Measurements from ENCODE around the gene PDLIM7. TPM values are rescaled to one million over a fixed set of nuclear protein-coding genes. Genes with fewer than 3 reads are reported as not detected.
"Not testable (repeated sequence)": the region's sequence is repeated elsewhere in the genome, so short reads cannot be mapped to it uniquely, and the experiment has no call there.

The PDLIM7 gene
- total RNA-seq, 1 donor from 2014 or later: 24.4 TPM

DNA sequence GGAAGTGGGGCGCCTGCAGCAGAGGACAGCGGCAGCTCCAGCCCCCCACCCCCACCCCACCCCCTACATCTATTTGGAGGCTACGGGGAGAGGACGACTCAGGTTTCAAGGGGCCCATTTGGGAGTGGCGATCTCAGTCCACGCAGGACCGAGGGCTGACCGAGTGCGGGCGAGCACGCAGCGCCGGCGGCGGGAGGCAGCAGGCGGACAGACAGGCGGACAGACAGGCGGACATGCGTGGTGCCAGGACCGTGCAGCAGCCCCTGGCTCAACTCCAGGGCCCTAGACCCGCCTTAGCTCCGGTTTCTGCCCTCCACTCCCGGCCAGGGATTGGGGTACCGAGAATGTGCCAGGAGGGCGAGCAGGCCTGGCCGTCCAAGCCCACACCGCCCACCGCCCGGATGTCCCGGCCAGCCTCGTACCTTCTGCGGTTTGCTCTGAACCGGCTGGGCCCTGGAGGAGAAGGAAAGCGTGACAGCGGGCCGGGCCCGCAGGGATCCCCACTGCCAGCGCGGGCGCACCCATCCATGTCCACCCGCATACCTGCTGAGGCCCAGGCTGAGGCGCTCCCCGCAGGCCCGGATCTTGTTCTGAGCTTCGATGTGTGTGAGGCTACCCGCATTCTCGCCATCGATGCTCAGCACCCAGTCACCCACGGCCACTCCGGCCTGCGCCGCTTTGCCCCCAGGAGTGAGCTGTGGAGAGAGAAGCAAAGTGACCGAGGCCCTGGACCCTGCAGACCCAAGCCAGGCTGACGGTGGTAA is 5.2 kb downstream of the PDLIM7 start:
- no peak for DNase-seq (ENCODE audit: low read depth in 2 of 2)

DNA sequence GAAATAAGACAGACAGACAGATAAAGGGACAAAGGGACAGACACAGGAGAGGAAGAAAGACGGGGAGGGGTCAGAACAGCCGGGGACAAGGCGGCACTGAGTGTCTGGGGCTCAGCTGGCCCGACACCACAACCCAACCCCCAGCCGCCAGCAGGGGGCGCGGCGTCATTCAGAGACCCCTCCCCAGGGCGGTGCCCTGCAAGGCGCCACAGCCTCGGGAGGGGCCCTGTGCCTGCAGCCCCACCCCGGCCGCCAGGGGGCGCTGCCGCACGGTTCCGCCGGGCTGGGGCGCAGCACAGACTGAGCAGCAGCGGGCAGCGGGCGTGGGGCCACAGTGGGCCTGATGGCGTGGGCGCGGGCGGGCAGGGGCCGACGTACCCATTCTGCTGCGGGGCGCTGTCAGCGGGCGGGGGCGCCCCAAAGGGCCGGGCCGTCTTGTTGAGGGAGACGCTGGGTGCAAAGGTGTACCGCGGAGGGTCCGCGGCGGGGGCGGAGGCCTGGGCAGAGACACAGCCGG is 5.9 kb downstream of the PDLIM7 start:
- DNase-seq (ENCODE audit: low read depth in 2 of 2): peak; percentile 70 to 74

DNA sequence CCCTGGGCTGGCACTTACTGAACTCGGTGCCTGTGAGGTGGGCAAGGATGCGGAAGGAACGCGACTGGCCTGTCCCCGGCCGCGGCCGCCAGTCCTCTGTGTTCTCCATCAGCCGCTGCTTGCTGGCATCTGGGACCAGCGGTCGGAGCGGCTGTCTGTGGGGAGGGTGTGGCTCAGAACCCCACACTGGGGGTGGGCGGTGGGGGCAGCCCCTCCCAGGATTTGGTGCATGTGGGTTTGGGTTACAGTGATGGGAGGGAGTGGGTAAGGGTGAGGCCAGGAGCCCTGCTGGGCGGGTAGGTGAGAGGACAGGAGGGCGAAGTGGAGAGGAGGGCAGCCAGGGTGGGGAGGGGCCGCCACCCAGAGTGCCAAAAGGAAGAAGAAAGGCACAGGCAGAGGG is 6.4 kb downstream of the PDLIM7 start:
- no peak for DNase-seq (ENCODE audit: low read depth in 2 of 2)

DNA sequence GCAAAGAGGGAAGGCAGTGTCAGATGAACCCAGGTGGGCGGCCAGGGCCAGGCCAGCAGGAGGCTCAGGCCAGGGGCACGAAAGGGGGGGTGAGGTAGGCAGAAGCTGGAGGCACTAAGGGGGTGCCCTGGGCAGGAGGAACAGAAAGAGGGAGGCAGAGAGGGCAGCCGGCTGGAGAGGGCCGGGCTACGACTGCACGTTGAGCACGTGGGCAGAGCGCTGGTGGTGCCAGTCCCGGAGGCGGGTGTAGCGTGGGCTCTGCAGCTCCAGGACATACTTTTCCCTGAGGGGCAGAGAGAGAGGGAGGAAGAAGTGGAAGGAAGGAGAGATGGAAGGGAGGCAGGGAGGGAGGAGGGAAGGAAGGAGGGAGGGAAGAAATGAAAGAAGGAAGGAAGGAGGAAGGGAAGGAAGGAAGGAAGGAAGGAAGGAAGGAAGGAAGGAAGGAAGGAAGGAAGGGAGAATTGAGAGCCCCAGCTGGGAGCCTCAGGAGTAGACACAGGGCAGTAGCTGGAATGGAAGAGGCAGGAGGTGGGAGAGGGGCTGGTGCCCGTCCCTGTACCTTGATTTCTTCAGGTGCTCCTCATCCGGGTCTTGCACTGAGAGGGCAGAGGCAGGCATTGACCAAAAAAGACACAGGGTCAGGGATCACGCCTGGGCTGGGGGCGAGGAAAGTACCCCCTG is 7.0 kb downstream of the PDLIM7 start:
- DNase-seq (ENCODE audit: low read depth in 2 of 2): no peak

DNA sequence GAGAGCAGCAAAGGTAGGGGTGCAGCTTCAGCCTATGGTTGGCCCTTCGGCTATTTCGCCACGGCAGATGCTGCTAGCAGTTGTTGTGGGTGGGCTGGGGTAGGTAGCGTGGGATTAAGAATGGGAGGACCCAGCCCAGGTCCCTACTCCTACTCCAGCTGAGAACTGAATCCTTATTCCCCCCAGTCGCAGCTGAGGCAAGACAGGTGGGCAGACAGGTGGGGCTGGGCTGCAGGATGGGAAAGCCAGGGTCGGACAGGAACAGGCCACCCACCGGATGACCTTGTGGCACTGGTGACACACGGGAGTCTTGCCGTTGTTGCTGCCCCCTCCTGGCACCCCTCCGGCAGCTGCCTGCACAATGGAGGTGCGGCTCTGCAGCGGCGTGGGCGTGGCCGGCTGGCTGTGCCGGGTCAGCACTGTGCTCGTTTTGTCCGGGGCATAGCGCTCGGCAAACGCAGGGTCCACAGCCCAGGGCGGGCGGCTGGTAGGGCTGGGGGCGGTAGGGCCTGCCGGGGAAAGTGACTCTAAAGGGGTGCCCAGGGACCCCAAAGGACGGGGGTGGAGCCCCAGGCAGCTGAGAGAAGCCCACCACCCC is 8.2 kb downstream of the PDLIM7 start:
- peak in 1 of 2 donors; percentile 57 for DNase-seq (ENCODE audit: low read depth in 2 of 2)

DNA sequence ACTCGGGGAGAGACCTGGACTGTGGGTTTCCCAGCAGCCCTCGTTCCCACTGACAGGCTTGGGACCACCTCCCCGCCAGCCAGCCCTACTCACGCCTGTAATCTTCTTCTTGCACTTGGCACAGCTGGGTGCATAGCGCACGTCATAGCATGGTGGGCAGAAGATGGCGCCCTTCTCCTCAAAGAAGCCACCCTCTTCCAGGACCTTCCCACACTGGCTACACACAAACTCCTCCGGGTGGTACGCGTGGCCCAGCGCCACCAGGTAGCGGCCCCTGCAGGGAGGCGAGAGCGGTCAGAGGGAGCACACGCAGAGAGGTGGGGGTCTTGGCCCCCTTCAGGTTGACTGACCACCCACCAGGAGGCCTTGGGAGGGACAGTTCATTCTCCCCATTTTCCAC is 9.4 kb downstream of the PDLIM7 start:
- no peak for DNase-seq (ENCODE audit: low read depth in 2 of 2)

DNA sequence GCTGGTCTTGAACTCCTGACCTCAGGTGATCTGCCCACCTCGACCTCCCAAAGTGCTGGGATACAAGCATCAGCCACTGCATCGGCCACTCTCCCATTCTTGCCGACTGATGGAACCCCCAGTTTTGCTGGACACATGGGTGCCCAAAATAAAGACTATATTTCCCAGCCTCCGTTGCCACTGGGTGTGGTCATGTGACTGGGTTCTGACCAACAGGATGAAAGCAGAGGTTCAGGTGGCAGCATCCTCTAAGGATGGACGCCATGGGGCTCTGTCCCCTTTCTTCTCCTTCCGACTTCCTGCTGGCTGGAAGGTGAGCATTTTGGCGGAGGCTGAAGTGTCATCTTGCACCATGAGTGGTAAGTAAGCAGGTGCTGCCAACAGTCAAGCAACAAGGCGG is 10.3 kb downstream of the PDLIM7 start:
- DNase-seq (ENCODE audit: low read depth in 2 of 2): no peak

DNA sequence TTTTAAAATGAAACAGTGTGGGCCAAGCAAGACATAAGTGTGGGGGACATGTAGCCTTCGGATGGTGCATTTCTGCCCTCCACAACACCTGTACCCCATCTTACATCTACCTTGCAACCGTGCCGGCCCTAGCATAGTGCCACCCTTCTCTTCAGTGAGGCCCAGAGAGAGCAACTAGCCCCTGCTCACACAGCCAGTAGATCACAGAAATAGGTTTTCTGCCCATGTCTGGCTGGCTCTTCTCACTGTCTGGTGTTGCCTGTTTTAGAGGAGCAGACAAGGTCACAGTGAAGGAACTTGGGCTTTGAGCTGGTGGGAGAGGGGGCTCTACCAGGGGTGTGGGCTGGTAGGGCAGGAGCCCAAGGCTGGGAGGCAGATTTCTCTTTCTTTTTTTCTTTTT is 11.1 kb downstream of the PDLIM7 start:
- no peak for DNase-seq (ENCODE audit: low read depth in 2 of 2)

DNA sequence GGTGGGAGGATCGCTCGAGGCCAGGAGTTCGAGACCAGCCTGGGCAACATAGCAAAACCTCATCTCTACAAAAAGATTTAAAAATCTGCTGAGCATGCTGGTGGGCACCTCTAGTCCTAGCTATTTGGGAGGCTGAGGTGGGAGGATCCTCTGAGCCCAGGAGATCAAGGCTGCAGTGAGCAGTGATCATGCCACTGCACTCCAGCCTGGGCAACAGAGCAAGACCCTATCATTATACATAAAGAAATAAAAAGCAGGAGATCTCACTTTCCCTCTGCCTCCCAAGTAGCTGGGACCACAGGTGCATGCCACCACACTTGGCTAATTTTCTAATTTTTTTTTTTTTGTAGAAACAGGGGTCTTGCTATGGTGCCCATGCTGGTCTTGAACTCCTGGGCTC is 11.7 kb downstream of the PDLIM7 start:
- not testable (repeated sequence) for DNase-seq (ENCODE audit: low read depth in 2 of 2)

DNA sequence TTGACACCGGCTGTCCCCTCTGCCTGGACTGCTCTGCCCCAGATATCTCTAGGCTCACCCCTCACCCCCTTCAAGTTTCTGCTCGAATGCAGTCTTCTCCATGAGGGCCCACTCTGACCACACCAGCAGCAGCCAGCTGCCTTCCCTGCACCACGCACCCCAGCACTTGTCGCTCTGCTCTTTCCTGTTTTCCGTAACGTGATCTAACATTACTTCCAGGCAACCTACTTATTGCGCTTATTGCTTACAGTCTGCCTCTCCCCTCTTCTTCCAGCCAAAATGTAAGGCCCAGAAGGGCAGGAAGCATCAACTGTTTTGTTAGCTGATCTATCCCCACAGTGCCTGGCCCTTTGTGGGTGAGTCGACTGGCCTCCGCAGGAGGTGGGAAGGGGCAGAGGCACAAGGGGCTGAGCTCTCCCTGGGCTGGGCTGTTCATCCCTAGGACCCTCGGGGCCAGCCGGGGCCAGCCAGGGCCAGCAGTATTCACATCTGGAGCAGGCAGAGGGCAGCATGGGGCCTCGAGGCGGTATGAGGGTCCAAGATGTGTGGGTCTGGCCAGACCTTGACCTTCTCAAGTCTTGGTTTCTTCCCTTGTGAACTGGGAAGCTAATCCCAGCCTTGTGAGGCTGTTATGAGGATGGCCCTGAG is 12.4 kb downstream of the PDLIM7 start:
- DNase-seq (ENCODE audit: low read depth in 2 of 2): no peak

DNA sequence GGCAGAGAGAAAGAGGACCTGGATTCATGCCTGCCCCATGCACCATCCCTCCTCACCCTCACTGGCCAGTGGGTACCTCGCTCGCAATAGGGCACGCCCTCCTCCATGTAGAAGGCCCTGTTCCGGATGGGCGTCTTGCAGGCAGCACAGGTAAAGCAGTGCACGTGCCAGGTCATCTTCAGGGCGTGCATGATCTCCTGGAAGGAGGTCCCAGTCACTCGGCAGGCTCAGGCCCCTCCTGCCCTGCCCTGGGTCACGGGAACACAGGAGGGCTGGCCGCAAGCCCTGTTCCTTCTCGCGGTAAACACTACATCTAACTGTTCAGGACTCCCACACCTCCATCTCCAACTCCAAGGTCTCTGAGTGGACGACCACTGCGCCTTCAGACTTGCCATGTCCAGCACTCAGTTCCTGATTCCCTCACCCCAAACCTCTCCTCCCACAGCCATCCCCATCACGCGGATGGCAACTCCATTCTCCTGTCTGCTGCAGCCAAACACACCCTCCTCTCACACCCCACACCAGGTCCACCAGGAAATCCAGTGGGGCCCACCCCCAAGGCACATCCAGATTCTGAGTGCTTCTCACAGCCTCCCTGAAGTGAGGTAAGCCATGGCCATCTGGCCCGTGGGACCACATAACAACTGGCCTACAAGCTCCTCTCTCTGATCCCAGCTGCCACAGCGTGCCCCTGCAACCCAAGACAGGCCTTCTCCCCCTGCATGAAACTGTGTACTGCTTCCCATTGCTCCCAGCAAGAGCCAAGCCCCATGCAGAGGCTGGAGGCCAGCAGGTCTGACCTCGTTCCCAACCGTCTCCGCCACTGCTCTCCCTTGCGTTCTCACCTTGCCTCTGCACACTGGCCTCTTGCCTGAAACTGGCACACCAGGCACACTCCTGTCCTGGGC is 13.2 kb downstream of the PDLIM7 start:
- DNase-seq (ENCODE audit: low read depth in 2 of 2): no peak

DNA sequence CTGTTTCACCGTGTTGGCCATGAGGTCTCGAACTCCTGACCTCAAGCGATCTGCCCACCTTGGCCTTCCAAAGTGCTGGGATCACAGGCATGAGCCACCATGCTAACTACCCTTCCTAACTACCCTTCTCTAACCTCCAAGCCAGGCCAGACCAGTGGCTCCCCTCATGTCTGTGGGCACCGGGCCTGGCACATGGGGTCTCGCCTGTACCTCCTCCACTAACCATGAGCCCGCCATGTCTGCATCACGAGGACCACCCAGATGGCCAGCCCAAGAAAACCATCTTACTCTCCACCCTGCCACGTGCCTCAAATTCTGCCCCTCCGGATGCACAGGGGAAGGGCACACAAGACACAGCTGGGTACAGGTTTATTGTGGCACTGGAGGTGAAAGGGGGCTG is 14.4 kb downstream of the PDLIM7 start:
- DNase-seq (ENCODE audit: low read depth in 2 of 2): no peak

DNA sequence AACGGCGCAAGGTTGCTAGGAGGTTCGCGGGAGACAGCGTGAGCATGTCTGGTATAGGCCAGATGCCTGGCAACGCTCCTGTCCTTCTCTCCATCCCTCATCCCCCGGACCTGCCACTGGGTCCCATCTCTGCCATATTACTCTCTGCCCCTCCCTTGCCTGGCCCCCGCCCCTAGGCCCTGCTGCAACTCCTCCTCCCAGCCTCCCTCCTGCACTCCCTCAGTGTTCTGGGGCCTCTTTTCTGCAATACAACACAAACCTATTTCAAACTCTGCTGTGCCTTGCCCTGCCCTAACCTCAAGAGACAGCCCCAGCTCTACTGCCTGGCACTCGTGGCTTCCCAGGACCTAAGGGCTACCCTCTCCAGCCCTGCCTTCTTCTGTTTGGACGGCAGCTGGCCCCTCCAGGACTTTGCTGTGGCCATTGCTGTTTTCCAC is 15.0 kb downstream of the PDLIM7 start:
- DNase-seq (ENCODE audit: low read depth in 2 of 2): no peak

DNA sequence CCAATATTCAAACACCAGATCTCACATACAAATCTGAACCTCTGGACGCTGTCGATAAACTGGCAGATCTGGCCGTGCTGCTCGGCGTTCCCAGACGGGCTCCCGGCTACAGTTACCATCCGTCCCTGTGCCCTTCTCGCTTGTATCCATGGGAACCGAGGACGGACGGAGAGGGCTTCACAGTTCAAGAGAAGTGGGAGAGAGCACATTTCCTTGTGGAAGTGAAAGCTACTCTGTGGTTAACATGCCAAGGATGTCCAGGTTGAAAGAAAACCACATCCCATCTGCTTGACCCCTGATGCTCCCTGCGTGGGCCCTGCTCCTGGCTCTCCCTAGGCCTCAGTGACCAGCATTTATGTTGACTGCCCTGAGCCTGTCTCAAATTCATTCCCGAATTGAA is 17.6 kb downstream of the PDLIM7 start:
- DNase-seq (ENCODE audit: low read depth in 2 of 2): peak in 1 of 2 donors; percentile 58

DNA sequence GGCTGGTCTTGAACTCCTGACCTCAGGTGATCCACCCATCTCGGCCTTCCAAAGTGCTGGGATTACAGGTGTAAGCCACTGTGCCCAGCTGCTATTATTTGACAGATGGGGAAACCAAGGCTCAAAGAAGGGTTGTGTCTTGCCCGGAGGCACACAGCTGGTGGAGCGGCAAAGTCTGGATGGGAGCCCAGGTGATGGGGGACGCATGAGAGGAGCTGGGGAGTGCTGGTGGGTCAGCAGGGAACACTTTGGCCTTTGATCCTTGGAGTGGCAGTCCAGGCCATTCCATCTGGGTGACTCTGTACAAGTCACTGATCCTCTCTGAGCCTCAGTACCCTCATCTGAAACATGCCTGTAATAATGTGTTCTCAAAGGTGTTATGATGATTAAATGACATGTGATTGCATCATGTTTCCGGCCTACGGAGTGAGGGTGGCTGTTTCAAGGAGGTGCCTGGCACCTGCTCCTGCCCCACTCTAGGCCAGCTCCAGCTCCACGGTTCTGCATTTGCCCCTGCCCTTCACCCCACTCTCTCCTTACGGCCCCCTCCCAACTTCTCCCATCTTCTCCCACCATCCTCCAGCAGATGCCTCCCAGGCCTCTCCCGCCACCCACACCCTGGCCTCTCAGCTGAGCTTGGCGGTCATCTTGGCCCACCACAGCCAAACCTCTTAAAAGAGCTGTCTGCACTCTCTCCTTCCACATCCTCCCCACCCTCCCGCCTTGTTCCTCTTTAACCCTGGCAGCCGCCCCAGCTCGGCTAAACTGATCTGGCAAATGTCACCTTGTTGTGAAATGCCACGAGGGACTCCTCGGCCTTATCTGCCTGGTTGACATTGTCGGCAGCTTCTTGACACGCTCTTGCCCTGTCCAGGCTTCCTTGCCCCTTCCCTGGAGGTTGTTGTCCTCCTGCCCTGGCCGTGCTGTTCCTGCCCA is 18.4 kb downstream of the PDLIM7 start:
- no peak for DNase-seq (ENCODE audit: low read depth in 2 of 2)

DNA sequence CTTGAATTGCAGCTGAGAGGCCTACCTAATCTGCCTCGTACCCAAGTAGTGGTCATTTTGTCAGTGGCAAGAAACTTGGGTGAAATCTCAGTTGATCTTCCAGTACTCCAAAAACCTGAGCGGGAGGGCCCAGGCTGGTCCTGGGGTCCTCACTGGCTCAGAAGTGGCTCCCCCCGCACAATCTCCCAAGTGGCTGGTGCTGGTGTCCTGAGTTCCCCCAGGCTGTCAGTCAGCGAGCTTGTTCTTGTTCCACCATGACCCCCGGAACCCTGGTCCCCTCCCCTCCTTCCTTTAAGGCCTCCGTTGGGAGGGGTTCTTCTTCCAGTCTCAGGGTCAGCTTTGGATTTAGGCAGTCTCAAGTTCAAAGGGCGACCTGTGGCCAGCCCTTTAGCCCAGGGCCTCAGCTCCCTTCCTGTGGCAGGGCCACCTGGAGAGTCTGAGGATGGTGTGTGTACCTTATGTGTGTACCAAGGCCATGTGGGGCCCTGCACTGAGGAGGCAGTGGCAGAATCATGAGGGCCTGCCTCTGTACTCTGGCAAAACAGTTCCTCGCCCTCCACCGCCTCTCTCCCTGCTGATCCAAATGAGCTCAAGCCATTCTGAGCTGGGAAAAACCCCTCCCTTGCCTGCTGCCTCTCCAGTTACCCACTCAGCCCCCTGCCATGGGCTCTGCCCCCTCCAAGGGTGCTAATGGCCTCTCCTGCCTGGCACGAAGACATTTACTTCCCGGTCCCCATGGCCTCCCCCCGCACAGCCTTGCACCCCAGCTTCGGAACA is 19.5 kb downstream of the PDLIM7 start:
- DNase-seq (ENCODE audit: low read depth in 2 of 2): no peak

DNA sequence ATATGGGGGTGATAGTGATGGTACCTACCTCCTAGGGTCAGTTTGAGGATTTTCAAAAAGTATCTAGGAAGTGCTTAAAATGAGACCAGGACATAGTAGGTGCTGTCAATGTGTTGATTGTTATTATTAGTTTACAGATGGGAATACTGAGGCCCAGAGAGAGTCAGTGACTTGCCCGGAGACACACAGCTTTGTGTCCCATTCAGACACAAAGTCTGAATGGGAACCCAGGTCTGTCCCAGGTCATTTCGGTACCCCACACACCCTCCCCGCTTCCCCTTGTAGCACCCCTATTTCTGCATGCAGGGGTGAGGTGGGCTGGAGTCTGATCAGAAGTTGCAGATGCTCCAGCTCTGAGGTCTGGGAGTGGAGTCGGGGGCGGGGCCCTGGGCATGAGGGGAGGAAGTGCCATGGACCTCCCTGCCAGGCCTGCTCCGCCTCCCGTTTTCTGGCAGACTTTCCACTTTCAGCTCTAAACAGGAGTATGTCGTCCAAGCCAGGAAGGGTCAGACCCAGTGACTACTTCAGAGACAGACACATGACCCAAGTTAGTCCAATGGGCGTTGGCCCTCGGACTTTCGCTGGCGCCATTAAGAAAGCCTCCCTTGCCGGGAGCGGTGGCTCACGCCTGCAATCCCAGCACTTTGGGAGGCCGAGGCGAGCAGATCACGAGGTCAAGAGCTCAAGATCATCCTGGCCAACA is 20.7 kb downstream of the PDLIM7 start:
- DNase-seq (ENCODE audit: low read depth in 2 of 2): peak in 1 of 2 donors; percentile 91

Measured in lung microvascular endothelial cell (primary cell).